ENCODE measurements around the gene PCGF1.
"Not testable (repeated sequence)": the region's sequence is repeated elsewhere in the genome, so short reads cannot be mapped to it uniquely, and the experiment has no call there.

Gene PCGF1

DNA sequence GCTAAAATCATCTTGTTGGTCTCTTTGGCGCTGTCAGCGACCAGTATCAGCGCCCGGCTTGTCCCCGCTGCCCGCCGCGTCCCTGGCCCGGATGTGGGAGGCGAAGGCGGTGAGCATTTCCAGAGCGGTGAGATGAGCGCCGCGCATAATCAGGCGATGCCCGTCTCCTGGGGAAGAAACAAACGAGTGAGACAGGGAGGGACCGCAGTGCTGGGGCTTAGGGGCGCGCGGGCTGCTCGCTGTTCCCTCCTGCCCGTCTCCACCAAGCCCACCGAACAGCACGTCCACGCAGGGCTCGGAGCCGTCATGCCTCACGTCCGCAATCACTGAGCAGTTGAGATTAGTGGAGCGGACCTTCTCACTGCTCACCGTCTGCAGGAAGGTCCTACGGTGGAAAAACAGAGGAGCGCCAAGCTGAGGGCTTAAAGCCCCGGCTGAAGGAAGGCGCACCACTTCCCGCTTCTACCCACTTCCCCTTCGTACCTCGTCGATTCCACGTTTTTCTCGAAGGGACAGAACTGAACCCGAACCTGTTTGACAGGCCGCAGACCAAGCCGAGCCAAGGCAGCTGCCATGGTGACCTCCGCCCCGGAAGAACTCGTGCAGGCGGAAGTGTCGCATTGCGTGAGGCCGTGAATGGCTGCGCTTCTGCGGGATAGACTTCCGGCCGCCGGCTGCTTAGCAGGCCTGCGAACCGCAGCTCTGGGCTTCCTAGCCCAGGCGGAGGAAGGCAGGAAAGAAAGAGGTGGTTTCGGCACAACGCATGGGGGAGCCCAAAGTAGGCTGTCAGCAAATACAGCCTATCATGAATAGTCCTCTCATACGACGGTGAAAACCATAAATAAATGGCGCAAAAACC lies 35.2 kb downstream of the PCGF1 start, which contains the start of gene MRPL53:
MRPL53 (minus strand) TSS at position 595 of the 859 bp plus-strand sequence; CDS start at position 575, 20 bp downstream.
- Histone ChIP-seq H3K79me2 (ENCODE audit: control insufficient read depth, low read length) (peaks cover 20% of the 10 kb centered on the region), H3K4me3 (ENCODE audit: low read length) (peak within 1 kb of the TSS; percentile 97), H3F3A (ENCODE audit: control insufficient read depth, insufficient read depth) (peaks cover 11% of the 10 kb centered on the region), H3K9me3 (ENCODE audit: control insufficient read depth, insufficient read depth, low read length) (no peaks in the 10 kb centered on the region), H3K36me3 (ENCODE audit: control insufficient read depth, low read length) (peaks cover 31% of the 10 kb centered on the region), H3K9me2 (replicated peaks; ENCODE audit: control insufficient read depth, low read length) (no peaks in the 10 kb centered on the region), H3K4me1 (ENCODE audit: control insufficient read depth, low read length) (peaks cover 16% of the 10 kb centered on the region), H3K4me2 (ENCODE audit: low read length) (peak within 1 kb of the TSS; percentile 79), H3K27ac (ENCODE audit: low read depth, low read length) (peak within 1 kb of the TSS; percentile 83), H4K20me1 (ENCODE audit: control insufficient read depth, insufficient read depth, low read depth, low read length) (0 out of 2 replicates have a peak, but pooled peaks cover under 1% of the 10 kb centered on the region), H3K27me3 (ENCODE audit: control insufficient read depth, low read length) (no peaks in the 10 kb centered on the region)
- TF ChIP-seq EZH2phosphoT487 (IDR thresholded peaks at IDR 0.05; ENCODE audit: borderline replicate concordance, low read length) = no peak
- TF ChIP-seq, protein P1, sequence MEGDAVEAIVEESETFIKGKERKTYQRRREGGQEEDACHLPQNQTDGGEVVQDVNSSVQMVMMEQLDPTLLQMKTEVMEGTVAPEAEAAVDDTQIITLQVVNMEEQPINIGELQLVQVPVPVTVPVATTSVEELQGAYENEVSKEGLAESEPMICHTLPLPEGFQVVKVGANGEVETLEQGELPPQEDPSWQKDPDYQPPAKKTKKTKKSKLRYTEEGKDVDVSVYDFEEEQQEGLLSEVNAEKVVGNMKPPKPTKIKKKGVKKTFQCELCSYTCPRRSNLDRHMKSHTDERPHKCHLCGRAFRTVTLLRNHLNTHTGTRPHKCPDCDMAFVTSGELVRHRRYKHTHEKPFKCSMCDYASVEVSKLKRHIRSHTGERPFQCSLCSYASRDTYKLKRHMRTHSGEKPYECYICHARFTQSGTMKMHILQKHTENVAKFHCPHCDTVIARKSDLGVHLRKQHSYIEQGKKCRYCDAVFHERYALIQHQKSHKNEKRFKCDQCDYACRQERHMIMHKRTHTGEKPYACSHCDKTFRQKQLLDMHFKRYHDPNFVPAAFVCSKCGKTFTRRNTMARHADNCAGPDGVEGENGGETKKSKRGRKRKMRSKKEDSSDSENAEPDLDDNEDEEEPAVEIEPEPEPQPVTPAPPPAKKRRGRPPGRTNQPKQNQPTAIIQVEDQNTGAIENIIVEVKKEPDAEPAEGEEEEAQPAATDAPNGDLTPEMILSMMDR (IDR thresholded peaks at IDR 0.05; ENCODE audit: low read depth, low read length, poor library complexity, severe bottlenecking) = no peak

DNA sequence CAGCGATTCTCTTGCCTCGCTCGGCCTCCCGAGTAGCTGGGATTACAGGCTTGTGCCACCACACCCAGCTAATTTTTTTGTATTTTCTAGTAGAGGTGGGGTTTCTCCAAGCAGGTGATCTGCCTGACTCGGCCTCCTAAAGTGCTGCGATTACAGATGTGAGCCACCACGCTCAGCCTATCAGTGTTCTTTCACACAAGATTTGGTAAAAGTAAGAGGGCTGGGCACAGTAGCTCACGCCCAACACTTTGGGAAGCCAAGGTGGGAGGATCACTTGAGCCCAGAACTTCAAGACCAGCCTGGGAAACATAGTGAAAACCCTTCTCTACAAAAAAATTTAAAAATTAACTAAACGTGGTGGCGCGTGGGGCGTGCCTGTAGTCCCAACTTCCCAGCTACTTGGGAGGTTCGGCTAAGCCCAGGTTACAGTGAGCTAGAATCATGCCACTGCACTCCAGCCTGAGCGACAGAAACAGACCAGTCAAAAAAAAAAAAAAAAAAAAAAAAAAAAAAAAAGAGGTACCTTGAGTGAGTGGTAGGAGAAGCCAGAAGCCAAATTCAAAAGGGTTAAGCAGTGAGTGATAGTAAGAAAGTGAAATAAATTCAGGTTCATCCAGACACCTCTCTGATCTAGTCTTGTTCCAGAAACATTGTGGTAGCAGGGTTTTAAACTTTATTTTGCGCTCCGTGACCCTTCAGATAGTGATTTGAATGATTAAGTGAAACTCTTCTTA lies 36.0 kb downstream of the PCGF1 start:
- H3K36me3 ChIP-seq (ENCODE audit: control insufficient read depth, low read length) = peaks cover 31% of the 10 kb centered on the region
- peak overlapping the region; percentile 97 for H3K4me3 ChIP-seq (ENCODE audit: low read length)
- H3F3A ChIP-seq (ENCODE audit: control insufficient read depth, insufficient read depth) = peaks cover 11% of the 10 kb centered on the region
- peak overlapping the region; percentile 79 for H3K4me2 ChIP-seq (ENCODE audit: low read length)
- no peaks in the 10 kb centered on the region for H3K9me2 ChIP-seq (replicated peaks; ENCODE audit: control insufficient read depth, low read length)
- H3K4me1 ChIP-seq (ENCODE audit: control insufficient read depth, low read length) = peaks cover 16% of the 10 kb centered on the region
- peaks cover 23% of the 10 kb centered on the region for H3K79me2 ChIP-seq (ENCODE audit: control insufficient read depth, low read length)
- H3K27ac ChIP-seq (ENCODE audit: low read depth, low read length) = peak overlapping the region; percentile 83
- H3K9me3 ChIP-seq (ENCODE audit: control insufficient read depth, insufficient read depth, low read length) = no peaks in the 10 kb centered on the region
- no peaks in the 10 kb centered on the region for H4K20me1 ChIP-seq (ENCODE audit: control insufficient read depth, insufficient read depth, low read depth, low read length)
- TF ChIP-seq, protein P1 (IDR thresholded peaks at IDR 0.05; ENCODE audit: low read depth, low read length, poor library complexity, severe bottlenecking) = no peak
- no peak for TF ChIP-seq EZH2phosphoT487 (IDR thresholded peaks at IDR 0.05; ENCODE audit: borderline replicate concordance, low read length)
- H3K27me3 ChIP-seq (ENCODE audit: control insufficient read depth, low read length) = no peaks in the 10 kb centered on the region

DNA sequence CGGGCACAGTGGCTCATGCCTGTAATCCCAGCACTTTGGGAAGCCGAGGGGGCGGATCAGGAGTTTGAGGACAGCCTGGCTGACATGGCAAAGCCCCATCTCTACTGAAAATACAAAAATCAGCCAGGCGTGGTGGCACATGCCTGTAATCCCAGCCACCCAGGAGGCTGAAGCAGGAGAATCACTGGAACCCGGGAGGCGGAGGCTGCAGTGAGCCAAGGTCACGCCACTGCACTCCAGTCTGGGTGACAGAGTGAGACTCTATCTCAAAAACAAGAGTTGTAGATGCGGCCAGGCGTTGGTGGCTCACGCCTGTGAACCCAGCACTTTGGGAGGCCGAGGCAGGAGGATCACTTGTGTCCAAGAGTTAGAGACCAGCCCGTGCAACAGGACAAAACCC lies 36.8 kb downstream of the PCGF1 start:
- not testable (repeated sequence) for H3K4me3 ChIP-seq (ENCODE audit: low read length); H3K4me2 ChIP-seq (ENCODE audit: low read length); H3K27ac ChIP-seq (ENCODE audit: low read depth, low read length); H3K27me3 ChIP-seq (ENCODE audit: control insufficient read depth, low read length); H3K9me2 ChIP-seq (replicated peaks; ENCODE audit: control insufficient read depth, low read length); H3K9me3 ChIP-seq (ENCODE audit: control insufficient read depth, insufficient read depth, low read length); H4K20me1 ChIP-seq (ENCODE audit: control insufficient read depth, insufficient read depth, low read depth, low read length)
- Histone ChIP-seq H3K36me3 (ENCODE audit: control insufficient read depth, low read length) (peaks cover 31% of the 10 kb centered on the region), H3K79me2 (ENCODE audit: control insufficient read depth, low read length) (peaks cover 30% of the 10 kb centered on the region), H3K4me1 (ENCODE audit: control insufficient read depth, low read length) (peaks cover 21% of the 10 kb centered on the region), H3F3A (ENCODE audit: control insufficient read depth, insufficient read depth) (peaks cover 11% of the 10 kb centered on the region)
